Muscle of back (tissue), 13 donors: ENCODE data around the gene ACBD6. TPM values are rescaled to one million over a fixed set of nuclear protein-coding genes. Genes with fewer than 3 reads are reported as not detected.
"Not testable (repeated sequence)": the region's sequence is repeated elsewhere in the genome, so short reads cannot be mapped to it uniquely, and the experiment has no call there.

Experiments used
- DNase-seq, 3 donors: peaks; one replicate each; pipeline versions ENCODE4 v3.0.0 to v3.0.0-alpha.2; 2013
- long read RNA-seq, 9 donors: transcript quantifications; one replicate each; lab custom pipeline, GENCODE V29; 2026
- polyA plus RNA-seq, 10 donors: library from polyadenylated mRNA; unstranded; fragments of 120-200 nt; gene quantifications; one replicate each; pipeline ENCODE4 v1.2.1, GENCODE V29; 2013; ENCODE audit not compliant: insufficient read length in 10 of 10

ACBD6 gene
- 10 to 100 TPM; 39.9 to 53.6 (median 49.5) TPM for polyA plus RNA-seq
- long read RNA-seq, donor 1, transcript ACBD6-201 (8 exons, 1,670 nt), result major isoform, 6 of 11 reads
- long read RNA-seq, donor 1, partial matches to known transcripts, result 5 of 11 reads
- long read RNA-seq, donor 1, other reads (novel, unspliced or antisense), result 0 of 11 reads
- long read RNA-seq, donor 2, transcript ACBD6-201 (8 exons, 1,670 nt), result major isoform, 8 of 8 reads
- long read RNA-seq, donor 2, partial matches to known transcripts, result 0 of 8 reads
- long read RNA-seq, donor 2, other reads (novel, unspliced or antisense), result 0 of 8 reads
- long read RNA-seq, donor 3, result 0 reads
- long read RNA-seq, donor 4, transcript ACBD6-201 (8 exons, 1,670 nt), result major isoform, 8 of 8 reads
- long read RNA-seq, donor 4, partial matches to known transcripts, result 0 of 8 reads
- long read RNA-seq, donor 4, other reads (novel, unspliced or antisense), result 0 of 8 reads
- long read RNA-seq, donor 5, transcript ACBD6-201 (8 exons, 1,670 nt), result major isoform, 9 of 21 reads
- long read RNA-seq, donor 5, partial matches to known transcripts, result 12 of 21 reads
- long read RNA-seq, donor 5, other reads (novel, unspliced or antisense), result 0 of 21 reads
- long read RNA-seq, donor 6, transcript ACBD6-201 (8 exons, 1,670 nt), result major isoform, 7 of 7 reads
- long read RNA-seq, donor 6, partial matches to known transcripts, result 0 of 7 reads
- long read RNA-seq, donor 6, other reads (novel, unspliced or antisense), result 0 of 7 reads
- long read RNA-seq, donor 7, transcript ACBD6-201 (8 exons, 1,670 nt), result major isoform, 11 of 11 reads
- long read RNA-seq, donor 7, partial matches to known transcripts, result 0 of 11 reads
- long read RNA-seq, donor 7, other reads (novel, unspliced or antisense), result 0 of 11 reads
- long read RNA-seq, donor 8, transcript ACBD6-201 (8 exons, 1,670 nt), result major isoform, 5 of 5 reads
- long read RNA-seq, donor 8, partial matches to known transcripts, result 0 of 5 reads
- long read RNA-seq, donor 8, other reads (novel, unspliced or antisense), result 0 of 5 reads
- long read RNA-seq, donor 9, partial matches to known transcripts, result 0 of 1 reads
- long read RNA-seq, donor 9, other reads (novel, unspliced or antisense), result 0 of 1 reads

GRCh38 chr1:180502361-180503279 is at the start of gene ACBD6:
ACBD6 (minus strand) TSS chr1:180502577; CDS start chr1:180502266, 311 bp downstream.
- peak; percentile 88 to 98 (median 91) for DNase-seq

- no peak for DNase-seq
Measured at GRCh38 chr1:180551997-180552396, 49.6 kb upstream of the ACBD6 start.

- DNase-seq, result no peak
Measured at GRCh38 chr1:180550241-180550640, 47.9 kb upstream of the ACBD6 start.

- DNase-seq, result not testable (repeated sequence)
Measured at GRCh38 chr1:180549770-180550169, 47.4 kb upstream of the ACBD6 start.

- DNase-seq, result no peak
Measured at GRCh38 chr1:180548686-180549317, 46.4 kb upstream of the ACBD6 start.

- DNase-seq, result no peak
Measured at GRCh38 chr1:180545991-180546390, 43.6 kb upstream of the ACBD6 start.

- no peak for DNase-seq
Measured at GRCh38 chr1:180544050-180544449, 41.7 kb upstream of the ACBD6 start.

GRCh38 chr1:180542838-180543145 is 40.4 kb upstream of the ACBD6 start:
- peak in 1 of 3 donors; percentile 13 for DNase-seq

- peak in 2 of 3 donors; percentile 21 to 41 for DNase-seq
Measured at GRCh38 chr1:180542113-180542837, 39.9 kb upstream of the ACBD6 start.

GRCh38 chr1:180540697-180541594 is 38.6 kb upstream of the ACBD6 start:
- DNase-seq, result no peak

- no peak for DNase-seq
Measured at GRCh38 chr1:180539136-180539535, 36.8 kb upstream of the ACBD6 start.

GRCh38 chr1:180536821-180537372 is 34.5 kb upstream of the ACBD6 start:
- no peak for DNase-seq

- DNase-seq, result no peak
Measured at GRCh38 chr1:180535418-180535999, 33.1 kb upstream of the ACBD6 start.

GRCh38 chr1:180534214-180534613 is 31.8 kb upstream of the ACBD6 start:
- no peak for DNase-seq

- peak in 2 of 3 donors; percentile 42 to 64 for DNase-seq
Measured at GRCh38 chr1:180533266-180533987, 31.1 kb upstream of the ACBD6 start.

- no peak for DNase-seq
Measured at GRCh38 chr1:180532854-180533253, 30.5 kb upstream of the ACBD6 start.

GRCh38 chr1:180530501-180530900 is 28.1 kb upstream of the ACBD6 start:
- DNase-seq, result no peak
